Sigmoid colon (tissue), 7 donors: ENCODE data around the gene RHOBTB1. TPM values are rescaled to one million over a fixed set of nuclear protein-coding genes. Genes with fewer than 3 reads are reported as not detected.
A peak's percentile ranks its signal among the peaks of the same experiment; 100 is the strongest.

Experiments
- DNase-seq: peaks from one replicate; pipeline ENCODE4 v3.0.0-alpha.2; 2019
- H3K27ac ChIP-seq, 4 donors: fragments of 200-600 bp; sonication (generic); one replicate each; pipeline ENCODE4 v1.5.1; 2016 to 2019; ENCODE audit warnings: mild to moderate bottlenecking in 1 of 4
- H3K27me3 ChIP-seq, 3 donors: fragments of 200-600 bp; sonication (generic); one replicate each; pipeline ENCODE4 v1.5.1; 2019; ENCODE audit warnings: mild to moderate bottlenecking in 1 of 3
- H3K36me3 ChIP-seq, 4 donors: fragments of 200-600 bp; sonication (generic); one replicate each; pipeline ENCODE4 v1.5.1; 2016 to 2019
- H3K4me1 ChIP-seq, 4 donors: fragments of 200-600 bp; sonication (generic); one replicate each; pipeline ENCODE4 v1.5.1; 2017 to 2019
- H3K4me3 ChIP-seq, 4 donors: fragments of 200-600 bp; sonication (generic); one replicate each; pipeline ENCODE4 v1.5.1; 2017 to 2019; ENCODE audit warnings: mild to moderate bottlenecking in 2 of 4, moderate library complexity in 1 of 4
- H3K9me3 ChIP-seq, 4 donors: fragments of 200-600 bp in 3 of 4; sonication (generic) in 3 of 4; one replicate each; pipeline versions ENCODE4 v1.5.1 to v1.6.1; 2013 to 2019
- EP300 ChIP-seq, 4 donors: sonication (generic); formaldehyde crosslinking; IDR thresholded peaks; one replicate each; pipeline ENCODE4 v1.6.1; 2017; ENCODE audit warnings: antibody characterized with exemption in 4 of 4
- POLR2A ChIP-seq, 2 donors: fragments of 450-650 bp; IDR thresholded peaks; one replicate each; pipeline ENCODE4 v1.6.1; 2016; ENCODE audit warnings: antibody characterized with exemption in 2 of 2, mild to moderate bottlenecking in 2 of 2, moderate library complexity in 2 of 2
- POLR2AphosphoS5 ChIP-seq, 4 donors: sonication (generic); formaldehyde crosslinking; IDR thresholded peaks; one replicate each; pipeline ENCODE4 v1.6.1; 2017; ENCODE audit warnings: antibody characterized with exemption in 4 of 4
- WGBS, 2 donors: extraction: QIAGEN DNeasy Blood & Tissue Kit; methylation state at CpG; one replicate each; pipeline ENCODE4 v1.1.7; 2013; 5-methylcytosine and 5-hydroxymethylcytosine counted together
- intact Hi-C: fragments of 100-400 bp; cut with DNase I; formaldehyde crosslinking; loops from one replicate; pipeline ENCODE4 v1.15.1; 2023
- polyA plus RNA-seq, 3 donors: library from polyadenylated mRNA; stranded (reverse); fragments of 200-250 nt; gene quantifications; one replicate each; pipeline ENCODE4 v1.2.3, GENCODE V29; 2013
- total RNA-seq, 4 donors: library from RNA; depleted of rRNA; stranded (reverse); fragments of >200 nt; gene quantifications; one replicate each; pipeline ENCODE4 v1.1.0, GENCODE V29; 2016
- TF ChIP-seq, protein P1 (sequence below), 4 experiments: fragments of 450-650 bp in 3 of 4; fragments of 200-600 bp in 1 of 4; IDR thresholded peaks; one replicate each; pipeline ENCODE4 v1.5.1; 2016 to 2019; ENCODE audit warnings: antibody characterized with exemption in 4 of 4, mild to moderate bottlenecking in 3 of 4, moderate library complexity in 2 of 4
- donor health status: healthy with polysubstance abuse.
- donor health status: Bipolar disorder and iron deficiency.
- donor health status: healthy.

RHOBTB1 gene
- total and polyA plus RNA-seq, 7 donors = 3.3 to 25.5 (median 8.6) TPM

DNA sequence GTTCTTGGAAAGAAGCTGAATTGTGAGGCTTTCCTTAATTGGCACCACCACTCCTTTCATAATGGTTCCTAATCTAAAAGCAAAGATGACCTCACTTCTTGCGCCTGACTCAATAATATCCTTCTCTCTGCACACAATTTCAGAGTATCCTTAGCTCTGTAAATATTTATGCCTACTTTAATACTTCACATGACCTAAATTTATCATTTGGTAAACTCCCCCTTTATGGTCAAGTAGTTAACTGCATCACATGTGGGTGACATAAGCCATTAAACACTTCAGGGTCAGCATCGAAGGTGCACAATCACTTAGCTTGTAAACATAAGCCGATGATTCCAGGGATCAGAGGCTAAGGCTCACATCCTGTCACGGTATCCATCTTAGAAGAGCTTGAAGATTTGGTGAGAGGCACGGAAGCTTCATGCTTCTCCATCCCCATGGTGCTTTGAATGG is 7.3 kb upstream of the RHOBTB1 start:
- no peaks in the 10 kb centered on the region for H3K9me3 ChIP-seq
- no peak for TF ChIP-seq POLR2A (IDR thresholded peaks at IDR 0.05)
- TF ChIP-seq, protein P1, sequence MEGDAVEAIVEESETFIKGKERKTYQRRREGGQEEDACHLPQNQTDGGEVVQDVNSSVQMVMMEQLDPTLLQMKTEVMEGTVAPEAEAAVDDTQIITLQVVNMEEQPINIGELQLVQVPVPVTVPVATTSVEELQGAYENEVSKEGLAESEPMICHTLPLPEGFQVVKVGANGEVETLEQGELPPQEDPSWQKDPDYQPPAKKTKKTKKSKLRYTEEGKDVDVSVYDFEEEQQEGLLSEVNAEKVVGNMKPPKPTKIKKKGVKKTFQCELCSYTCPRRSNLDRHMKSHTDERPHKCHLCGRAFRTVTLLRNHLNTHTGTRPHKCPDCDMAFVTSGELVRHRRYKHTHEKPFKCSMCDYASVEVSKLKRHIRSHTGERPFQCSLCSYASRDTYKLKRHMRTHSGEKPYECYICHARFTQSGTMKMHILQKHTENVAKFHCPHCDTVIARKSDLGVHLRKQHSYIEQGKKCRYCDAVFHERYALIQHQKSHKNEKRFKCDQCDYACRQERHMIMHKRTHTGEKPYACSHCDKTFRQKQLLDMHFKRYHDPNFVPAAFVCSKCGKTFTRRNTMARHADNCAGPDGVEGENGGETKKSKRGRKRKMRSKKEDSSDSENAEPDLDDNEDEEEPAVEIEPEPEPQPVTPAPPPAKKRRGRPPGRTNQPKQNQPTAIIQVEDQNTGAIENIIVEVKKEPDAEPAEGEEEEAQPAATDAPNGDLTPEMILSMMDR (IDR thresholded peaks at IDR 0.05) = no peak

GRCh38 chr10:60950300-60950699 is 6.3 kb upstream of the RHOBTB1 start:
- Histone ChIP-seq H3K36me3 (no peaks in the 10 kb centered on the region), H3K9me3 (no peaks in the 10 kb centered on the region), H3K4me3 (no peak overlapping the region), H3K27me3 (no peaks in the 10 kb centered on the region), H3K27ac (no peak overlapping the region), H3K4me1 (no peaks in the 10 kb centered on the region)
- WGBS, 2 donors = 49 to 52% methylated on average over 3 of the region's 3 CpGs
- TF ChIP-seq, protein P1 (IDR thresholded peaks at IDR 0.05) = no peak
- TF ChIP-seq POLR2A (IDR thresholded peaks at IDR 0.05) (no peak), POLR2AphosphoS5 (IDR thresholded peaks at IDR 0.05) (no peak), EP300 (IDR thresholded peaks at IDR 0.05) (no peak)
- intact Hi-C loops = no loop called here
- DNase-seq = no peak

More for the DNA sequence above, 7.3 kb upstream of the RHOBTB1 start:
- no peaks in the 10 kb centered on the region for H3K36me3 ChIP-seq
- no peak overlapping the region for H3K4me3 ChIP-seq
- H3K4me1 ChIP-seq = no peaks in the 10 kb centered on the region
- DNase-seq = no peak
- H3K27ac ChIP-seq = no peak overlapping the region
- intact Hi-C loops = no loop called here
- no peaks in the 10 kb centered on the region for H3K27me3 ChIP-seq
- 39 to 65% methylated on average over 5 of the region's 5 CpGs for WGBS, 2 donors

GRCh38 chr10:60948851-60949250 is 4.9 kb upstream of the RHOBTB1 start:
- H3K4me3 ChIP-seq = no peak overlapping the region
- H3K4me1 ChIP-seq = peaks cover 0 to 6% (median 2%) of the 10 kb centered on the region in 4 donors
- no peaks in the 10 kb centered on the region for H3K9me3 ChIP-seq
- 91 to 92% methylated on average over 1 of the region's 1 CpG for WGBS, 2 donors
- no peak for TF ChIP-seq POLR2AphosphoS5 (IDR thresholded peaks at IDR 0.05)
- TF ChIP-seq EP300 (IDR thresholded peaks at IDR 0.05) = no peak
- TF ChIP-seq, protein P1 (IDR thresholded peaks at IDR 0.05) = no peak
- TF ChIP-seq POLR2A (IDR thresholded peaks at IDR 0.05) = no peak
- no peaks in the 10 kb centered on the region for H3K36me3 ChIP-seq
- H3K27me3 ChIP-seq = no peaks in the 10 kb centered on the region
- intact Hi-C loops = loop anchor here (10.0 kb wide), 1 partner anchor 804 kb away; no protein-coding TSS in a partner anchor
- DNase-seq = no peak
- no peak overlapping the region for H3K27ac ChIP-seq

DNA sequence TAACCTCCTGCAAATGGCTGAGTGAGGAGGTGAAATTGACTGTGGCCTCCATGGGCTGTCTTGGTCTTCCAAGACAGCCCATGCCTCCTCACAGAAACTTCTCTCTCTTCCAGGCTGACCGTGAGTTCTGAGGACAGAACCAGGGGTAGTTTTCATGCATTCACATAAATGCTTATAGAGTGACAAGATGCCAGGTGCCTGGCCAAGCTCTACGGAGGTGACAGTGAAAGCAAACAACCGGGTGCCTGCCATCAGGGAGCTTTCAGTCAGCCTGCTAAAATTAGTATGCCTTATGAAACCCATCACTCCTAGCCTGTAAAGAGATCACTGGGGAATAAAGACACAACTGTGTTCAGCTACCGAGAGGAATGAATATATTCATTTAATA is 919 bp upstream of the RHOBTB1 start:
- 50 to 52% methylated on average over 4 of the region's 4 CpGs for WGBS, 2 donors
- H3K9me3 ChIP-seq = no peaks in the 10 kb centered on the region
- intact Hi-C loops = loop anchor here (2.0 to 10.0 kb wide), 2 partner anchors 40 to 800 kb away; no protein-coding TSS in a partner anchor
- peaks cover 0 to 34% (median 16%) of the 10 kb centered on the region in 4 donors for H3K4me1 ChIP-seq
- no peaks in the 10 kb centered on the region for H3K36me3 ChIP-seq
- DNase-seq = no peak
- TF ChIP-seq EP300 (IDR thresholded peaks at IDR 0.05) (no peak), POLR2A (IDR thresholded peaks at IDR 0.05) (no peak), POLR2AphosphoS5 (IDR thresholded peaks at IDR 0.05) (no peak)
- TF ChIP-seq, protein P1 (IDR thresholded peaks at IDR 0.05) = no peak
- H3K27ac ChIP-seq = peak overlapping the region; percentile 93 to 98 (median 97)
- H3K27me3 ChIP-seq = no peaks in the 10 kb centered on the region
- H3K4me3 ChIP-seq = peak overlapping the region; percentile 72 to 91 (median 85)
